Measurements from ENCODE around the gene CHRNA7.
"Not testable (repeated sequence)": the region's sequence is repeated elsewhere in the genome, so short reads cannot be mapped to it uniquely, and the experiment has no call there.

Gene CHRNA7

GRCh38 chr15:32122013-32122412, 91.7 kb downstream of the CHRNA7 start:
- no peak for DNase-seq

- no peak for DNase-seq
Observed at GRCh38 chr15:32123473-32123872, 93.2 kb downstream of the CHRNA7 start.

- DNase-seq, result no peak
Observed at GRCh38 chr15:32124726-32125125, 94.4 kb downstream of the CHRNA7 start.

- no peak for DNase-seq
Observed at GRCh38 chr15:32125595-32125994, 95.3 kb downstream of the CHRNA7 start.

GRCh38 chr15:32129815-32130214, 99.5 kb downstream of the CHRNA7 start:
- no peak for DNase-seq

- no peak for DNase-seq
Observed at GRCh38 chr15:32130823-32131222, 100.5 kb downstream of the CHRNA7 start.

GRCh38 chr15:32131803-32132202, 101.5 kb downstream of the CHRNA7 start:
- DNase-seq, result no peak

- no peak for DNase-seq
Observed at GRCh38 chr15:32132859-32133258, 102.5 kb downstream of the CHRNA7 start.

GRCh38 chr15:32134842-32135241, 104.5 kb downstream of the CHRNA7 start:
- DNase-seq, result no peak

GRCh38 chr15:32135335-32135734, 105.0 kb downstream of the CHRNA7 start:
- DNase-seq, result no peak

GRCh38 chr15:32145512-32145911, 115.2 kb downstream of the CHRNA7 start:
- DNase-seq, result not testable (repeated sequence)

GRCh38 chr15:32148833-32149555, 118.7 kb downstream of the CHRNA7 start:
- DNase-seq, result no peak

- no peak for DNase-seq
Observed at GRCh38 chr15:32152574-32152973, 122.3 kb downstream of the CHRNA7 start.

- DNase-seq, result not testable (repeated sequence)
Observed at GRCh38 chr15:32153868-32154623, 123.7 kb downstream of the CHRNA7 start.

GRCh38 chr15:32162143-32162542, 131.8 kb downstream of the CHRNA7 start:
- DNase-seq, result not testable (repeated sequence)

- DNase-seq, result not testable (repeated sequence)
Observed at GRCh38 chr15:32164065-32164464, 133.8 kb downstream of the CHRNA7 start.

GRCh38 chr15:32164747-32165146, 134.4 kb downstream of the CHRNA7 start:
- not testable (repeated sequence) for DNase-seq

- not testable (repeated sequence) for DNase-seq
Observed at GRCh38 chr15:32165775-32166174, 135.5 kb downstream of the CHRNA7 start.

GRCh38 chr15:32166270-32166669, 136.0 kb downstream of the CHRNA7 start:
- DNase-seq, result not testable (repeated sequence)

- DNase-seq, result not testable (repeated sequence)
Observed at GRCh38 chr15:32167913-32168312, 137.6 kb downstream of the CHRNA7 start.

GRCh38 chr15:32180579-32180978, 150.3 kb downstream of the CHRNA7 start:
- not testable (repeated sequence) for DNase-seq

- not testable (repeated sequence) for DNase-seq
Observed at GRCh38 chr15:32193780-32194179, 163.5 kb downstream of the CHRNA7 start.

- DNase-seq, result not testable (repeated sequence)
Observed at GRCh38 chr15:32196206-32196605, 165.9 kb downstream of the CHRNA7 start.

GRCh38 chr15:32198938-32199337, 168.6 kb downstream of the CHRNA7 start:
- DNase-seq, result not testable (repeated sequence)
